ENCODE measurements around the gene PLPPR3.

The PLPPR3 gene

GRCh38 chr19:769616-770015 is 52.1 kb downstream of the PLPPR3 start:
- DNase-seq: no peak

GRCh38 chr19:768424-768823 is 53.3 kb downstream of the PLPPR3 start:
- no peak for DNase-seq

- DNase-seq: no peak
These were observed 56.5 kb downstream of the PLPPR3 start for GRCh38 chr19:765179-765738.

GRCh38 chr19:764301-764700 is 57.5 kb downstream of the PLPPR3 start:
- no peak for DNase-seq

GRCh38 chr19:763869-764268 is 57.9 kb downstream of the PLPPR3 start:
- DNase-seq: no peak

- no peak for DNase-seq
These were observed 58.6 kb downstream of the PLPPR3 start for GRCh38 chr19:763181-763580.

Measured in NCI-H187 (cell line).